HT-29 (cell line): Measurements from ENCODE around the gene TMEM222. TPM values are rescaled to one million over a fixed set of nuclear protein-coding genes. Genes with fewer than 3 reads are reported as not detected.

Source experiments
- DNase-seq: peaks from one replicate; pipeline ENCODE4 v3.0.0-alpha.2; 2015; ENCODE audit warnings: low spot score
- total RNA-seq: library from RNA; depleted of rRNA; stranded (reverse); fragments of >200 nt; shearing (Covaris generic); gene quantifications from 2 replicates; pipeline ENCODE4 v1.2.3, GENCODE V29; 2014

TMEM222 gene
- total RNA-seq, 1 experiment from 2014 or later = 90.2 TPM

DNA sequence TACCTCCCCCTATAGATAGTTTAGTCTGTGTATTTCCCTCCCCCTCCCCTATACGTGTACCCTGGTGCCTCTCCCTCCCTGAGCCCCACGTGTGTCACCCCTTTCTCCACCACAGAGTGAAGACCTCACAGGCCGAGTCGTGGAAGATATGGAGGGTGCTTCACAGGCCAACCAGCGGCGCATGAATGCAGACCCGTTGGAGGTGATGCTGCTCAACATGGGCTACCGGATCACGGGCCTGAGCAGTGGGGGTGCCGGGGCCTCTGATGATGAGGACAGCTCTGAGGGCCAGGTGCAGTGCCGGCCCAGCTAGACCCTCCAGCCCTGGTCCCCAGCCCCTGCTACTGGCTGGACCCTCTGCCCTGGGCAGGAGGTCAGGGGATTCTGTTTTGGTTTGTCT lies 15.9 kb upstream of the TMEM222 start:
- DNase-seq = no peak

DNA sequence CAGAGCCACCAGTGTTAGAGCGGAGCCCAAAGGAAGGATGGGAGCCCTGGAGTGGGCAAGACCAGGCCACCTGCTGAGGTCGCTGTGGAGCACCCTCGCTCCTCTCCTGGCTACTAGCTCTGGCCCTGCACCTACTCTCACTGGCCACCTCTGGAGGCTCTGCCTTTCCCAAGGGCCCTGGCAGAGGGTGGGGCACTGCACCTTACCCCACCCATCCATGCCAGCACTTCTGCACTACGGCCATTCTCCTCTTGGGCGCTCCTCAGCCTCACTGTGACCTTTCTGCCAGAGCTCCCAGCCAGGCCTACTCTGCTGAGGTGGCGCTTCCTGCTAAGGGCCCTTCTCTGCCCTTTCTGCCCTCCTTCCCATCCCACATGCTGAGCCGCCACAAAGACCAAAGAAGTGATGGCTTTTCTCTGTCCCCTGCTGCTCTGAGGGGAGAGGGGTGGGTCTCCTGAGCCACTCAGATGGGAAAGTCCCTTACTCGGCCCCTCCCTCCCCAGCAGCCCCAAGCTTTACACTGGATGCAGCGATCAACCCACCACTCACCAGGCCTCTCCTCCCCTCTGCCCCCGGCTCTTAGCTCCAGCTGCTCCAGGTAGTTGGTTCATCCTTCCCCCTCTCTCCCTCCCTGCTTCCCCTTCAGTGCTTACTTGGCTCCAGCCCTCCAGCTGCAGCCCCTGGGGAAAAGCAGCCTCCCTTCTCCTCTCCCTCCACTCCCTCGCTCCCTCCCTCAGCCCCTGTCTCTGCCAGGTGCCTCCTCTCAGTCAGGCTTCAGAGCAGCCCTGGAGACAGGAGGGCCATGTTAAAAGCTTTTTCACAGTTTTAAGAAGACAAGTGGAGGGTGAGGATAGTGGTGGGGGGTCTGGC lies 14.8 kb upstream of the TMEM222 start:
- DNase-seq = peak; percentile 93

DNA sequence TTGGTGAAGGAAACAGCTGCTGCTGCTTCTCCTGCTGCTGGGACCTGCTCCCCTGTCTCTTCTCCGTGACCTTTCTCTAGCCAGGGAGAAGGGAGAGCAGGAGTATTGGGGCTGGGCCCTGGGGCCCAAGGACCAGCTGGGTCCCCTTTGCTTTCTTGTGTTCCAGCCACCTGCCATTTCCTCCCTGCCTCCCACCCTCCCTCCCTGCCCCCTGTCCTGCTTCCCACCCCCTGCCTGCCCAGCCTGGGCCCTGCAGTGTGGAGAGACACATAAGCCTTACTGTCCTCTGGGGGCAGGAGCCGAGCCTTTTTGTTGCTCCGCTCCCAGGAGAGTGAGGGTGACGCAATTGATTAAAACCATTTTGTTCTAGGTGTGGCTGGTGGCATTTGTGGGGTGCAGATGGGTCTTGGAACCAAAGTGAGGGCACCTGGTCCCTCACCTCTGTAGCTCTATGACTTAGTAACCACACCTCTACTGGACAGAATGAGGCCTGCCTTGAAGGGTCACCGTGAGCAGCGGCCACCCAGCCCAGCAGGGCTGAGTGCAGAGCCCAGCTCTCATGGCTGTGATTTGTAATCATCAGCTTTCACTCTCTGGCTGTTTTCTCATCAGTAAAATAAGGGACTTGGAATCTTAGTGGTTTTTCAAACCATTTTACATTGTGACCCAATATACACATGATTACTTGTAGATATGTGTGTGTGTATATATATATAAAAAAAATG lies 13.9 kb upstream of the TMEM222 start:
- DNase-seq = no peak

DNA sequence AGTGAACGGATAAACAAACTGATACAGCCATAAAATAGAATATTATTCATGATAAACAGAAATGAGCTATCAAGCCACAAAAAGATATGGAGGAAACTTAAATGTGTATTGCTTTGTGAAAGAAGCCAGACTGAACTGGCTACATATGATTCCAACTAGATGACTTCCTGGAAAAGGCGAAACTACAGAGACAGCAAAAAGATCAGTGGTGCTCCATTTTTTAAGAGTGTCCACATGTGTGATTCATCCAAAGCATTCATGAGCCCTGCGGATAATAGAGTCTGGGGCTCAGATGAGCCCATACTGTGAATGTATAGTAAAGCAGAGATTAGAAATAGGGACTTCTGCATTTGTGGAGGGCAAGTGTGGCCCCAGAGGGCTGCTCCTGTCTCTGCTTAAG lies 7.8 kb upstream of the TMEM222 start:
- no peak for DNase-seq

DNA sequence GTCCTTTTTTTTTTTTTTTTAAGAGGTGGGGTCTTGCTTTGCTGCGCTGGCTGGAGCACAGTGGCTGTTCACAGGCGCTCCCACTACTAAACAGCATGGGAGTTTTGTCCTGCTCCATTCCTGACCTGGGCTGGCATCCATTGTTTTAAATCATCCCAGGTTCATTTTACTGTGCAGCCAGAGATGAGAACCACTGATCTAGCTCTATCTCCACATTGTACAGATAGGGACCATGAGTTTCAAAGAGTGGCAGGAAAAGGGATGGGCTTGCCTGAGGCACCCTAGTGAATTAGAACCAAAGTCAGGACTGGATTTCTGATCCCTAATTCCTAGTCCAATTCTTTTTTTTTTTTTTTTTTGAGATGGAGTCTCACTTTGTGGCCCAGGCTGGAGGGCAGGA lies 7.2 kb upstream of the TMEM222 start:
- DNase-seq = no peak

DNA sequence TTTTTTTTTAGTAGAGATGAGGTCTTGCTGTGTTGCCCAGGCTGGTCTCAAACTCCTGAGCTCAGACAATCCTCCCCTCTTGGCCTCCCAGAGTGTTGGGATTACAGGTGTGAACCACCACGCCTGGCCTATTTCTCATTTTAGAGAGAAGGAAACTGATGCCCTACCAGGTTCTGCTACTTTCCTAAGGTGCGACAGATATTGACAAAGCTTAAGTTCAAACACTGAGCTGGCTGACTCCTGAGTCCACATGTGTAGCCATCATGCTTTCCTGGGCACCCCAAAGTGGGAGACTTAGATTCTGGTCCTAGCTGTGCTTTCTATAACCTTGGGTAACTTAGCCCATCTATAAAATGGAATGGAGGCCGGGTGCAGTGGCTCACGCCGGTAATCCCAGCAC lies 5.1 kb upstream of the TMEM222 start:
- DNase-seq = no peak

DNA sequence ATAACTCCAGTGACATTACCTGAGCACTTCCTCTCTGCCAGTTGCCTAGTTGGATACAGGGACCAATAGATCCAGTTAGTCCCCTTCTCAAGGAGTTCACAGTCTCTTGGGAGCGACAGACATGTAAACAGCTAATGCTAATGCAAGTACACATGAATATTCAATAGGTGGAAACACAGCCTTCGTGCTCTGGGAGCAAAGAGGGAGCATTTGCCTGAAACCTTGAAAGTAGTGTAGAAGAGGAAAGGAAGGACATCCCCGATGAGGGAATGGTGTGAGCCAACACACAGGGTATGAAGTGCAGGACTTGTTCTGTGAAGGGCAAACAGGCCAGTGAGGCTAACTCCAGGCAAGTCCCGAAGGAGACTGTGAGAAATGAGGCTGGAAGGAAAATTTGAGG lies 3.8 kb upstream of the TMEM222 start:
- DNase-seq = no peak

DNA sequence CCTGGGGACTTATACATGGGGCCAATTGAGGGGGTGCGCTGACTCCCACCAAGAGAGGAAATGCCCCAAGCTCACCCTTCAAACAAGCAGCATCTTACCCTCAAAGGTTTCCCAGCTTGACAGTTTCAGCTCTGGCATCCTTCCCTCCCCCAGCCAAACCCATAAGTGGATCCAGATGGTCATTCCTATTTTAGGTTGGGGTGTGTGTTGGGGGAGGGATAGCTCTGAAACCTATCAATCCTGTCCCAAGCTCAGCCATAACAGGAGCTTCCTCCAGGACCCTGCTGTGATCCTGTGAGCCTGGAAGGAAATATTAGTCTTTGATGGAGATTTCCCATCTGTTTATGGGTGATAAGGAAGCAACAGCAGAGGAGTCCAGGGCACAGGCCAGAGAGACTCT lies 3.4 kb upstream of the TMEM222 start:
- DNase-seq = no peak

DNA sequence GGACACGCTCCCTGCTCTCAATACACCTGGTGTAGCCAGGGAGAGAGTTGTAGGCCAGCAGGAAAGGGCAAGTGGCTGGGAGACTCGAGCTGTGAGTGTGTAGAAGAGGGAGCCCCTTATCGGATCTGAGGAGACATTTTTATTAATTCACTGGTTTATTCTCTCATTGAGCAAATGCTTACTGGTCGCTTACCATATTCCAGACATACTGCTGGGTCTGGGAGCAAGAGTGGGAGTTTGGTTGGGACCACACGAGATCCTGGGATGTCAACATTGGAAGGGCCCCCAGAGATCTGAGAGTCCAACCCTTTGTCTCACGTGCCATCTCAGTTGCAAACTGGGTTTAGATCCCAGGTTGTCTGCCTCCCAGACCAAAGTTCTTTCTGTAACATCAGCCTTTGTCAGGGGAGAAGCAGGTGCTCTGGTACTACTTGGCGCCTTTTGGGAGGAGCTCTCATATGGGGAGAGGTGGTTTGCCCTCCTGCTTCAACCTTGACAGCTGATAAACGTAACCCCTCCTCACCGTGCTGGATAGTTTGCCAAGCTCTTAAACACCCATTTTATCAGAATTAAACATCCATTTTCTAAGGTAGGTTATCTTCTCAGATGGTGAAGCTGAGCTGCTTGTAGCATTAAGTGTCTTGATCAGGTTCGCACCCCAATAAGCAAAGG lies 742 bp downstream of the TMEM222 start:
- DNase-seq = no peak

DNA sequence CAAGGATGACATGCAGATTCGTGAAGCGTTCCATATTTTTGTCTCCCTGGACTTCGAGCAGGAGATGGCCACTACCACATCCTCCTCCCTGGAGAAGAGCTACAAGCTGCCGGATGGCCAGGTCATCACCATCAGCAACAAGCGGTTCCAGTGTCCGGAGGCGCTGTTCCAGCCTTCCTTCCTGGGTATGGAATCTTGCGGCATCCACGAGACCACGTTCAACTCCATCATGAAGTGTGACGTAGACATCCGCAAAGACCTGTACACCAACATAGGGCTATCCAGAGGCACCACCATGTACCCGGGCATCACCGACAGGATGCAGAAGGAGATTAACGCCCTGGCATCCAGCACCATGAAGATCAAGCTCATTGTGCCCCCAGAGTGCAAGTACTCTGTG lies 3.3 kb downstream of the TMEM222 start:
- no peak for DNase-seq

DNA sequence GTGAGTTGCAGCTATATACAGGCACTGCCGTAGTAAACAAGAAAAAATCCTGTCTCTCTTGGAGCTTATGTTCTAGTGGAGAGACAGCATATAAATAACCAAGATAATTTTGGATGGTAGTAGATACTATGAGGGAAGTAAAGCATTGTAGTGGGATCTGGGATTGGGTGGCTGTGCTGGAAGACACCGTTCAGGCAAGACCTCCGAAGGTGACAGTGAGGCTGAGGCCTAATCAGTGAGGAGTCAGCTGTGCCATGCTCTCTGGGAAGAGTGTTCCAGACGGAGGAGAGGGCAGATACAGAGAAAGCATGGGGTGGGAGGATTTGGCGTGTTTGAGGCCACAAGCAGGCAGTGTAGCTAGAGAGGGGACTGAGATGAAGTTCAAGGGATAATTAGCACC lies 6.0 kb downstream of the TMEM222 start:
- no peak for DNase-seq

DNA sequence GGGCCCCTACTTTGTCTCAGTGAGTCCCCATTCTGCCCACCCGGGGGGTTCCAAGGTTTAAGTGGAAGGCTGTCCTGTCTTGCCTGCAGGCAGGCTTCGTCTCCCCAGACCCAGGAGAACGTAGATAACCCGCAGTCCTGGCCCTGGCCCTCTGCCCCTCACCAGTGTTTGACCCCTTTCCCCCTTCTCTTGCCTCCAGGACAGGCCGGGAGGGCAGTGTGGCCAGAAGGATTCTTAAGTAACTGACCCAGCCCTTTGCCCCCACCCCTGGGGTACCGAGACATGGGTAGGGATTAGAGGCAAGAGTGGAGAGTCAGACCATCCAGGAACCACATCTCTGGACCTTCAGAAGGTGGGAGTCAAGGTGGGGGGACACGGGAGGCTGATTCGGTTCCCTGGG lies 8.8 kb downstream of the TMEM222 start:
- DNase-seq = no peak

DNA sequence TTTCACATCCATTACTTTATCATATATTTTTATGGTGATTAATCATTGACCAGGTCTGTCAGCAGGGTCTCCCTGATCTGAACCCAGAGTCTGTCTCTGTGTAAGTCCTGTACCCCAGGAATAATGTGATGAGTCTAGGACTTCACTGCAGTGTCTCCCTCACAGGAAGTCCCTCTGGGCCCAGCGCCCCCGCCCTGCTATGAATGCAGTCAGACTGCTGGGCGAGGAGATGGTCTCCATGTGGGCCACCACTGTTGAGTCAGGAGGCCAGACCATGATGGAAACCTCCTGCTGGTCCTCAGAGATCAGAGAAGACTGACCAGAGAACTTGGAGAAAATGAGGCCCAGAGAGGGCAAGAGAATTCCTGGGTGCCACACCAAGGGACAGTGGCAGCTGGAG lies 9.5 kb downstream of the TMEM222 start:
- no peak for DNase-seq

DNA sequence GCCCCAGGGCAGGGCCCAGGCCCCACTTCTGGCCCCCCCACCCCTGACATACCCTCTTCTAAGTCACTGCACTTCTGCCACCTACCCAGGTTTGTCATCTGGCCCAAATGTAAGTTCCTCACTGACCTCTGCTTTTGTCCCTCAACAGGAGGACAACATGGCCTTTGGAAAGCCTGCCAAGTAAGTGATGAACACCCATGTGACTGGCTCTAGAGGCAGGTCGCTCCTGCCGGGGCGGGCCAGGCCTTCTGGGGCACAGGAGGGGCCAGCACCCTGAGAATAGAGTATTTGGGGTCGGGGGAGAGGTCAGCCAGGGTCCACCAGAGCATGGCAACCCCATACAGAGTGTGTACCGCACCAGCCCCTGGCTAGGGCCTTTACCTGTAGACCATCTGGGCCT lies 10.0 kb downstream of the TMEM222 start:
- no peak for DNase-seq

DNA sequence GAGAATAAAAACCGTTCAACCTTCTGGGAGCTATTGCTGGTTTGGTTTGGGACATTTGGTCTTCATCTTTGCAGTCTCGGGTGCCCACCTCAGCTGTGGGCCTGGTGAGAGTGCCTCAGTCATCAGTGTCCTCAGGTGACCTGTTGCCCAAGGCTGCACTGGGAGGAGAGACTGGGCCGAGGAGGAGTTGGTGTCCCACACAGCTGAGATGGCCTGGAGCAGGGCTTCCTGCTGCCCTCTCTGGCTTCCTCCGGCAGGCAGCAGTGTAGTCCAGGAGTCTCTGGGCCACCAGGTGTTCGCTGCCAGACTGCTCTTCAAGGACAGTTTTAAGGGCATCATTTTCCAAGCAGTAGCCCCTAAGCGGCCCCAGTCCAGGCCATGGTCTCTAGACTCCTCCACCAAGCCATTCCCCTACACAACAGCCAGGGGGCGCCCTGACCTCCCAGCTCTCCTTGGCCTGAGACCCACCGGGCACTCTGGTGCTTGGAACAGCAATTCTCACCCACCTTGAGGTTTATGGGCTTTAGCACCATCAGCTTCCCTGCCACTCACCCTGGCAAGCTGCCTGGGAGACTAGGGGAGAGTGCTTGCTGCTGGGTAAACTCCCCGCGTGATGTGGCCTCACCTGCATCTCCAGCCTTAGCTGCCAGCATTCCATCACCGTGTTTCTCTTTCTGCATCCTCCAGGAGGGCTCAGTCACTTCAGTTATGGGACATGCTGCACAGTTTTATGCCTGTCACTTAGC lies 10.7 kb downstream of the TMEM222 start:
- DNase-seq = peak; percentile 54

DNA sequence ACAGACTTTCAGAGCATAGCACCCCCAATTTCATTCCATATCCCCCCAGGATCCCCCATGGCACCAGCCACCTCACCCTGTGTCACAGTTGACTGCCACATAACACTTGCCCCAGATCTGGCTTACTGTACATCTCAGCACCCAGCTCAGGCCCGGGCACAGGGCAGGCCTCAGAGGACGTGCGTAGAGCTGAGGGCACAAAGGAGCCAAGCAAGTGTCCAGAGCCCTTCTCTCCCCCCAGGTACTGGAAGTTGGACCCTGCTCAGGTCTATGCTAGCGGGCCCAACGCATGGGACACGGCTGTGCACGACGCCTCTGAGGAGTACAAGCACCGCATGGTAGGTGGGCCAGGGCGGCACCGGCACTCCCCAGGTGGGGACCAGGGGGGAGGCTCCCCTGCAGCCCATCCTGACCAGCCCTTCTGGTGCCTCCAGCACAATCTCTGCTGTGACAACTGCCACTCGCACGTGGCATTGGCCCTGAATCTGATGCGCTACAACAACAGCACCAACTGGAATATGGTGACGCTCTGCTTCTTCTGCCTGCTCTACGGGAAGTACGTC lies 11.8 kb downstream of the TMEM222 start:
- no peak for DNase-seq

DNA sequence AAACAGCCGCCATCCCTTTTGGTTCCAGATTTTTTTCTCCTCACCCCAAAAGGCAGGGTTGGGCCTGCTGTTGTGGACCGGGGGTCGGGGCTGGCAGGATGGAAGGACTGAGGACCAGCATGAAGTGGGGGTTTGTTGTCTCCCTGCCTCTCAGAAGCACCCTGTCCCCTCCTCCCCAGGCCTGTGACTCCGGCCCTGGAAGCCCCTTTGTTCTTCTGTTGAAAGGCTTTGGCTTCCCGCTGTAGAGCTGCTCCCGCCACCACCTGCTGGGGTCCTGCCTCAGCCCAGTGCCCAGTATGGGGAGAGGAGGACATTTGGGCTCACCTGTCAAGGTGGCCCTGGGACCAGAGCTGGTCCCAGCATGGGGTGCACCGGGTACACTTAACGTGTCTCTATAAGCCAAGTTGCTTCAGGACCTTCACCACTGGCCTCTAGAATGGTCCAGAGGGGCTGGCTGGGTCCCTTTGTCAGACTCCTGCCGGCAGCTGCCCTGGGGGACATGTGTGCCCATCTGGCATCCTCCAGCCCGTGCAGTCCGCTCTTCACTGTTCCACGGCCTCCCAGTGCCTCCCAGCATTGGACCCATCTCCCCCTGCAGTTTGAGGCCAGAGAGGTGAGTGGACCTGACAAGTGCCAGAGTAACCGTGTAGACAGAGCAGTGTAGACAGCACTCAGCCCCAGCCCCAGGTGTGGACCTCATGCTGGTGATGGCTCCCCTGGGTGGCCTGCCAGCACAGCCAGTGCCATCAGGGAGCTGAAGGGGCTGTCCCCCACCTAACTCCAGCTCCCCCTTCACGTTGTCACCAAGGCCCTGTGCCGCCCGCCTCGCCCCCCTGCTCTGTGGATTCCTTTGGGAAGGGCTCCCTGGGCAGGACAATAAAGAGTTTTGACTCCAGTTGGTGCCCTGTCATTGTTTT lies 13.8 kb downstream of the TMEM222 start:
- DNase-seq = no peak

DNA sequence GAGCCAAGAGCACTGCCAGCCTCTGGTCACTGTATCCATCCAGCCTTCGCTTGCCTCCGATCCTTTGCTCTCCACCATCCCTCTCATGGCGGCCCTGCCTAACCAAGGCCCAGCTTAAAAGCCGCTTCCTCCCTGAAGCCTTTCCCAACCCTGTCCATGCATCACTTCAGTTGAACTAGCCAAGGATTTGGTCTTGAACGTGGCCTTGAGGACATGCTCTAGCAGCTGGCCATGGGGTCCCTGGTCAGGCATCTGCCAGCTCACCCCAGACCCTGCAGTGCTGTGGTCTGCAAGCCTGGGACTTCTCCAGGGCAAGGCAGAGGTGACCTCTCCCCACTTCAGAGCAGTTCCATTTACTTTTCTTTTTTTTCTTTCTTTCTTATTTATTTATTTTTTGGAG lies 14.8 kb downstream of the TMEM222 start:
- DNase-seq = no peak

DNA sequence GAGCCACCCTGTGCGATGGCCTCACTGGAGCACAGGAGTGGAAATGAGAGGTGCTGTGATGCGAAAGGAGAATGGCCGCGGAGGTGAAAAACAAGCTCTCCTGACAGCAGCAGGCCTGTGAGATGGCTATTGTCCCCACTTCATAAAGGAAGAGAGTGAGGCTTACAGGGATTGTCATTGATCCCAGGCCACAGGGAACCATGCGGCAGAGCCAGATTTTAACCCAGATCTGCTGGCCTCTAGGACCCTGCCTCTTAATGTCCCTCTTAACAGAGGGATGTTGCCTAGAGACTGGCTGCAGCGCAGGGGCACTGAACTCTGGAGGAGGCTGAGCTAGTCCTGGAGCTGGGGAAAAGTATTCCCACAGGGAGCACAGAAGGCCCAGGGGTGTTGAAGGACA lies 16.8 kb downstream of the TMEM222 start:
- DNase-seq = no peak

DNA sequence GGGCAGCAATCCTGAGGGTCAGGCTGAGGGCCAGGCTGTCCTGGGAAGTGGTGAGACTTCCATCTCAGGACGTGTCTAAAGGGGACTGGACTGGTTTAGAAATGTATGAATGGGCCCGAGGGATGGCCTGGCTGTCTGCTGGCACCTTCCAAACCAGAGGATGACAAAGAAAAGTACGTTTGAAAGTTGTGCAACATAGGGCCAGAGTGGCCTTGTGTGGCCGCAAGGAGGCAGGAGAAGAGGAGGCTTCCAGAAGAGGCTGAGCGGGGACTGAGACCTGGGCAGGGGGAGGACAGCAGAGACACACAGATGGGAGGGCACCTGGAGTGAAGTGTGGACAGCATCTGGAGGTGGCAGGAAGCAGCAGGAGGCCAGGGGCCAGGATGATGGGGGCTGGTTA lies 17.2 kb downstream of the TMEM222 start:
- DNase-seq = no peak
